Fibroblast of mammary gland (primary cell): ENCODE measurements around the gene ZSWIM4.

Experiments used
- DNase-seq: peaks from one replicate; pipeline ENCODE4 v3.0.0-alpha.2; 2010; ENCODE audit warnings: low read depth
- H3K4me3 ChIP-seq: 2 replicates; pipeline ENCODE4 v1.5.1; 2011; ENCODE audit warnings: low read depth, mild to moderate bottlenecking, low read length, moderate library complexity; ENCODE audit not compliant: control insufficient read depth
- TF ChIP-seq, protein P1 (sequence below): conservative IDR thresholded peaks from 2 replicates; pipeline ENCODE4 v1.5.1; 2011; ENCODE audit warnings: low read depth, low read length, inconsistent platforms; ENCODE audit not compliant: control insufficient read depth, insufficient read depth

ZSWIM4 gene

DNA sequence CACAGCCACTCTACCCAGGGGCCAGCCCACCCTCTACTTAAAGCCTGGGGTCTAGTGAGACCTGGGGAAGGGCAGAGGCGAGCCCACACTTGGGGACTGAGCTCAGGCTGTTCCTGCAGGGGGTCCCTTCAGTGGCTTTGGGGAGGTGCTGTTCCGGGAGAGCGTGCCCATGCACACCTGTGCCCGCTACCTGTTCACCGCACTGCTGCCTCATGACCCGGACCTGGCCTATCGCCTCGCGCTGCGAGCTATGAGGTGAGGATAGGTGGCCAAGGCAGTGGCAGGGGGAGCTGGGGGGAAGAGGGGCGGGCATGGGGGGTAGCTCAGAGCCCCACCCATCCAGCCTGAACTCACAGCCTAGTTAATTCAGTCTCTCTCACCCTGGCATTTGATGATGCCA lies 24.0 kb downstream of the ZSWIM4 start:
- H3K4me3 ChIP-seq = no peak overlapping the region
- TF ChIP-seq, protein P1, sequence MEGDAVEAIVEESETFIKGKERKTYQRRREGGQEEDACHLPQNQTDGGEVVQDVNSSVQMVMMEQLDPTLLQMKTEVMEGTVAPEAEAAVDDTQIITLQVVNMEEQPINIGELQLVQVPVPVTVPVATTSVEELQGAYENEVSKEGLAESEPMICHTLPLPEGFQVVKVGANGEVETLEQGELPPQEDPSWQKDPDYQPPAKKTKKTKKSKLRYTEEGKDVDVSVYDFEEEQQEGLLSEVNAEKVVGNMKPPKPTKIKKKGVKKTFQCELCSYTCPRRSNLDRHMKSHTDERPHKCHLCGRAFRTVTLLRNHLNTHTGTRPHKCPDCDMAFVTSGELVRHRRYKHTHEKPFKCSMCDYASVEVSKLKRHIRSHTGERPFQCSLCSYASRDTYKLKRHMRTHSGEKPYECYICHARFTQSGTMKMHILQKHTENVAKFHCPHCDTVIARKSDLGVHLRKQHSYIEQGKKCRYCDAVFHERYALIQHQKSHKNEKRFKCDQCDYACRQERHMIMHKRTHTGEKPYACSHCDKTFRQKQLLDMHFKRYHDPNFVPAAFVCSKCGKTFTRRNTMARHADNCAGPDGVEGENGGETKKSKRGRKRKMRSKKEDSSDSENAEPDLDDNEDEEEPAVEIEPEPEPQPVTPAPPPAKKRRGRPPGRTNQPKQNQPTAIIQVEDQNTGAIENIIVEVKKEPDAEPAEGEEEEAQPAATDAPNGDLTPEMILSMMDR = no peak
- DNase-seq = no peak

DNA sequence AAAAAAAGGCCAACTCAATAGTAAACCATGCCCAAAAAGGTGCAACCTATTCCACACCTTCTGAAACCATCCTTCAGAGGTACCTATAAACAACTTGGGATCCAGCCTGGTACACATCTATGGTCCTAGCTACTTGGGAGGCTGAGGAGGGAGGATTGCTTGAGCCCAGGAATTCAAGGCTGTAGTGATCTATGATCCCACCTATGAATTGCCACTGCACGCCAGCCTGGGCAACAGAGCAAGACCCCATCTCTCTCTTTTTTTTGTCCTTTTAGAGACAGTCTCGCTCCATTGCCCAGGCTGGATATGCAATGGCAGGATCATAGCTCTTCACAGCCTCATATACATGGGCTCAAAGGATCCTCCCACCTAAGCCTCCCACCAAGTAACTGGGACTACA lies 26.0 kb downstream of the ZSWIM4 start:
- TF ChIP-seq, protein P1 = no peak
- H3K4me3 ChIP-seq = no peak overlapping the region
- no peak for DNase-seq

DNA sequence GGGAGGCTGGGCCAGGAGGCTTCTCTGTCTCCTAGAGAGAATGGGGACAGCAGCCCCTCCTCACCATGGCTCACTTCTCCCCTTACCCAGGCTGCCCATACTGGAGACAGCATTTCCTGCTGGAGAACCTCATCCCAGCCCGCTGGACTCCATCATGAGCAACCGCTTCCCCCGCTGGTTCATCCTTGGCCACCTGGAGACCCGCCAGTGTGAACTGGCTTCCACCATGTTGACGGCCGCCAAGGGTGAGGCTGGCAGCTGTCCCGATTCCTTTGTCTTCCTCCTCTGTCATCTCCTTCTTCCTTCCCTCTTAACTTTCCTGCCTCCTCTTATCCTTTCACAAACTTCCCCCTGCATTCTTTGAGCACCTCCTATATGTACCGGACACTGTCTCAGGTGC lies 28.0 kb downstream of the ZSWIM4 start:
- TF ChIP-seq, protein P1 = no peak
- DNase-seq = peak; percentile 57
- H3K4me3 ChIP-seq = no peak overlapping the region

DNA sequence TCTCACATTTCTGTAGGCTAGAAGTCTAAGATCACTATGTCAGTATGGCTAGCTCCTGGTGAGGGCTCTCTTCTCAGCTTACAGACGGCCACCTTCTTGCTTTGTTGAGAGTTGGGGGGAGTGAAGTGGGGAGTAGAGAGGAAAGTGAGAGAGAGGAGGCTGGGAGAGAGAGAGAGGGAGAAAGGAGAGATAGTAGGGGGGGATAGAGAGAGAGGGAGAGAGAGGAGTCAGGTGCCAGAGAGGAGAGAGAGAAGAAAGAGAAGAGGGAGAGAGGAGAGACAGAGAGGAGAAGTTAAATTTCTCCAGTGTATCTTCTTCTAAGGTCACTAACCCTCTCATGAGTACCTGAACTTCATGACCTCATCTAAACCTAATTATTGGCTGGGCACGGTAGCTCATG lies 28.7 kb downstream of the ZSWIM4 start:
- H3K4me3 ChIP-seq = no peak overlapping the region
- no peak for DNase-seq
- TF ChIP-seq, protein P1 = no peak

DNA sequence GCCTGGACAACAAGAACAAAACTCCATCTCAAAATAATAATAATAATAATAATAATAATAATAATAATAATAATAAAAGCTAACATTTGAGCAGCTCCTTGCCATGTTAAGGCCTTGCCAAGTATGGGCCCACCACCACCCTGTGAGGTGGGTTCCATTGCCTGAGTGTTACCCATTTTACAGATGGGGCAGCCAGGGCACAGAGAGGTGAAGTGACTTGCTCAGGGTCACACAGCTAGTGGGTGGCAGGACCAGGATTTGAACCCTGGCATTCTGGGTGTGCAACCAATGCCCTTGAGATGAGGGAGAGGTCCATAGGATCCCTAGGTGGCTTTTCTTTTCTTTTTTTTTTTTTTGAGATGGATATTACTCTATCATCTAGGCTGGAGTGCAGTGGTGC lies 29.5 kb downstream of the ZSWIM4 start:
- DNase-seq = no peak
- H3K4me3 ChIP-seq = no peak overlapping the region
- TF ChIP-seq, protein P1 = no peak

GRCh38 chr19:13825489-13826441 lies 30.5 kb downstream of the ZSWIM4 start:
- TF ChIP-seq, protein P1 = no peak
- DNase-seq = no peak
- H3K4me3 ChIP-seq = no peak overlapping the region
